Calu3 (cell line): ENCODE measurements around the gene MAP7D3. TPM values are rescaled to one million over a fixed set of nuclear protein-coding genes. Genes with fewer than 3 reads are reported as not detected.

Source experiments
- BruUV-seq: library from RNA; stranded (reverse); fragments of 400-500 nt; replicated peaks from 2 replicates; lab custom pipeline; 2021; lab: Mats Ljungman, UMichigan
- CTCF ChIA-PET: fragments of 300-600 bp; sonication (Branson Sonifier 250); formaldehyde crosslinking; loops from one replicate; lab custom pipeline; 2022; ENCODE audit warnings: antibody characterized with exemption; lab: Charles Lee
- DNase-seq: peaks from one replicate; pipeline ENCODE4 v3.0.0; 2022
- H3K27ac Mint-ChIP-seq: one replicate; pipeline ENCODE4 v1.8.0; 2022; ENCODE audit warnings: mixed read lengths; ENCODE audit not compliant: unreplicated experiment
- H3K27me3 Mint-ChIP-seq: one replicate; pipeline ENCODE4 v1.8.0; 2022; ENCODE audit warnings: mixed read lengths; ENCODE audit not compliant: unreplicated experiment
- H3K36me3 Mint-ChIP-seq: one replicate; pipeline ENCODE4 v1.8.0; 2022; ENCODE audit warnings: mild to moderate bottlenecking, moderate library complexity, mixed read lengths; ENCODE audit not compliant: insufficient read depth, unreplicated experiment
- H3K4me1 Mint-ChIP-seq: one replicate; pipeline ENCODE4 v1.8.0; 2022; ENCODE audit warnings: mild to moderate bottlenecking, low read depth, mixed read lengths; ENCODE audit not compliant: unreplicated experiment
- H3K4me3 Mint-ChIP-seq: one replicate; pipeline ENCODE4 v1.8.0; 2022; ENCODE audit warnings: mild to moderate bottlenecking, low read depth, moderate library complexity, mixed read lengths; ENCODE audit not compliant: unreplicated experiment
- H3K9me3 Mint-ChIP-seq: one replicate; pipeline ENCODE4 v1.8.0; 2022; ENCODE audit warnings: low read depth, mixed read lengths; ENCODE audit not compliant: unreplicated experiment
- intact Hi-C: fragments of 100-400 bp; cut with micrococcal nuclease; formaldehyde crosslinking; loops from one replicate; pipeline ENCODE4 v1.10.0; 2022; ENCODE audit not compliant: unreplicated experiment
- total RNA-seq: library from RNA; stranded (reverse); gene quantifications from 2 replicates; pipeline ENCODE4 v1.2.3, GENCODE V29; 2022
- TF ChIP-seq, protein P1 (sequence below): fragments of 200-600 bp; IDR thresholded peaks from one replicate; pipeline ENCODE4 v1.8.0; 2022; ENCODE audit warnings: antibody characterized with exemption; ENCODE audit not compliant: unreplicated experiment

The MAP7D3 gene
- total RNA-seq, 1 experiment from 2014 or later: 8.0 TPM

DNA sequence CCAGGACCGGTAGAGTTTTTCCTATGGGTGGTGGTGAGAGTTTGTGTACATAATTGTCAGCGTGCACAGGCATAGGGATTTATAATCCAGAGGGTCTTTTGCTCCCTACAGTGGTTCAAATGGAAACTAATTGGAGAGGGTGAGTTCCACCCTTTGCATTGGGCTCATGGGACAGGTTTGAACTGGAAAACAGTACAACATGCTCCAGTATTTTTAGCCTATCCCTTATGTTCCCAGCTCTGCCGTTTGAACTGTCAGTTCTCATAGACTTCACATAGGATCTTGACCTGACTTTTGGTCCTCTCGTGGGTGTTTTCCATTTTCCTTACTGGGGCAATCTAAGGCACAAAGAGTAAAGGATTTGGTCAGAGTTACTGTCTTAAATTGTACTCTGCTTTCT lies 72.1 kb downstream of the MAP7D3 start:
- TF ChIP-seq, protein P1, sequence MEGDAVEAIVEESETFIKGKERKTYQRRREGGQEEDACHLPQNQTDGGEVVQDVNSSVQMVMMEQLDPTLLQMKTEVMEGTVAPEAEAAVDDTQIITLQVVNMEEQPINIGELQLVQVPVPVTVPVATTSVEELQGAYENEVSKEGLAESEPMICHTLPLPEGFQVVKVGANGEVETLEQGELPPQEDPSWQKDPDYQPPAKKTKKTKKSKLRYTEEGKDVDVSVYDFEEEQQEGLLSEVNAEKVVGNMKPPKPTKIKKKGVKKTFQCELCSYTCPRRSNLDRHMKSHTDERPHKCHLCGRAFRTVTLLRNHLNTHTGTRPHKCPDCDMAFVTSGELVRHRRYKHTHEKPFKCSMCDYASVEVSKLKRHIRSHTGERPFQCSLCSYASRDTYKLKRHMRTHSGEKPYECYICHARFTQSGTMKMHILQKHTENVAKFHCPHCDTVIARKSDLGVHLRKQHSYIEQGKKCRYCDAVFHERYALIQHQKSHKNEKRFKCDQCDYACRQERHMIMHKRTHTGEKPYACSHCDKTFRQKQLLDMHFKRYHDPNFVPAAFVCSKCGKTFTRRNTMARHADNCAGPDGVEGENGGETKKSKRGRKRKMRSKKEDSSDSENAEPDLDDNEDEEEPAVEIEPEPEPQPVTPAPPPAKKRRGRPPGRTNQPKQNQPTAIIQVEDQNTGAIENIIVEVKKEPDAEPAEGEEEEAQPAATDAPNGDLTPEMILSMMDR: no peak
- no peak for DNase-seq
- no TSS peak for BruUV-seq
- Mint-ChIP-seq H3K4me3 (no peak overlapping the region), H3K9me3 (no peaks in the 10 kb centered on the region), H3K27me3 (no peaks in the 10 kb centered on the region), H3K36me3 (no peaks in the 10 kb centered on the region), H3K4me1 (no peaks in the 10 kb centered on the region), H3K27ac (no peak overlapping the region)
- CTCF ChIA-PET: no interaction called here
- intact Hi-C loops: no loop called here

DNA sequence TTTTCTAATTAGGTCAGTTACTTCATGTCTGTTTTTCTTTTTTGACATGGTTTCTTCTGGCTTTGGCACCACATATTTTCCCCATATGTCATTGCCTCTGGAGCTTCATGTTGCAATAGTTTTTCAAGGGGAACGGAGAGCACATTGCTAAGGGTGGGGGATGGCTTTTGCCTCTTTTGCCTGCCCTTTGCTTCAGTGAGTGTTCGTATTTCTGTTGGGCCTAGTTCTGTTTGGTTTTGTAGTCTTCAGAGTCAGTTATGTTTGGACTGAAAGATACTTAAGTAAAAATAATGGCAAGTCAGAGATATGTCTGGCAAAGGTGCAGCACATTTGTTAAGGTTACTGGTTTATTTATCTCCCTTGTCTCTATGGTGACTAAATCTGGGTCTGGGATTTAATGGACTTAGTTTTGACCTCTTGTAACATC lies 74.8 kb downstream of the MAP7D3 start:
- TF ChIP-seq, protein P1: no peak
- CTCF ChIA-PET: no interaction called here
- Mint-ChIP-seq H3K9me3 (no peaks in the 10 kb centered on the region), H3K4me3 (no peak overlapping the region), H3K27me3 (no peaks in the 10 kb centered on the region), H3K4me1 (no peaks in the 10 kb centered on the region), H3K27ac (no peak overlapping the region), H3K36me3 (no peaks in the 10 kb centered on the region)
- intact Hi-C loops: no loop called here
- no TSS peak for BruUV-seq
- DNase-seq: no peak

DNA sequence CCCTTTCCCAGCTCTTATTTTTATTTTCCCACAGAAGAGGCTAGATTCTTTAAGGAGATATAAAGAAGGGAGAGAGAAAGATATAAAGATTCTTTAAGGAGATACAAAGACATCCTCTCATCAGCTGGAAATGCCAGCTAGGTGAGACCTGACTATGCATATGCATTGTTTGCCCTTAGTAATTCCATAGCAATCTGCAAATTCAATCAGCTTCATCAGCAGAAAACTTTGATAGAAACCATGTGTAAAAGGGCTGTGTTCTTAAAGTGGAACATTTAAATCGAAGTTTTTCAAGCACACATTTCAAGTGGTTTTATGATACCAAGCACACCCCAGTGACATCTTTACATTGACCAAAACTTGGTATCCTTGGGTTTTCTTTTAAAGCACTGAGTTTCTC lies 79.8 kb downstream of the MAP7D3 start:
- no peaks in the 10 kb centered on the region for H3K9me3 Mint-ChIP-seq
- CTCF ChIA-PET: no interaction called here
- no peak overlapping the region for H3K27ac Mint-ChIP-seq
- BruUV-seq: no TSS peak
- no peak for DNase-seq
- intact Hi-C loops: no loop called here
- H3K27me3 Mint-ChIP-seq: peaks cover 31% of the 10 kb centered on the region
- H3K4me1 Mint-ChIP-seq: peaks cover 5% of the 10 kb centered on the region
- H3K36me3 Mint-ChIP-seq: no peaks in the 10 kb centered on the region
- TF ChIP-seq, protein P1: no peak
- H3K4me3 Mint-ChIP-seq: no peak overlapping the region

DNA sequence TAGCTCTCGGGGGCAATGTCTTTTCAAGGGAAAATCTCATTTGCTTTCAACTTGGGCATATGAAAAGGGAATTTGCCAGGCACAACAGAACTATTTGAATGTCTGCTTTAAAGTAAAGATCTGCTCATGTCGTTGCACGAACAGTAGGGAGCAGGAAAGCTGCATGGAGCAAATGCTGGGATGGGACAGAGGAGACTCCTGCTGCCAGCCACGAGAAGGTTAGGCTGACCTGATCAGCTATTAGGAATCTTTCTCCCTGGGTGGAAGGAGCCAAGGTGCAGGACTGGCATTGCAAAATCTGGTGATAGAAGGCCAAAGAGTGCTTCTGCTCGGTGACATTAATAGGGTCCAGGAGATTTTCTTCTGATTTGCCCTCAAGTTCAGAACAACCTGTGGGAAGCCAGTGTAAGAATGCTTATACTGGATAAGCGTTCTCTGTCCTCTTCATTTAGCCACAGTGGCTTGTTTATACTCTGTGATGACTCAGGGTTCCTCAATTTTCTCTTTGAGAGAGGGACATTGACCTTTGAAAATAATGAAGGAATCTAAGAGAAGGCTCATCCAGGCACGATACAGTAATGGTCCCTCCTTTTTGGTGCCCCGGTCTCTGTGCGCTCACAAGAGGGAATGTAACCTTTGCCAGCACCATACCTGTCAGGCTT lies 80.9 kb downstream of the MAP7D3 start:
- DNase-seq: no peak
- Mint-ChIP-seq H3K4me1 (peaks cover 9% of the 10 kb centered on the region), H3K4me3 (no peak overlapping the region), H3K36me3 (no peaks in the 10 kb centered on the region), H3K27ac (no peak overlapping the region), H3K27me3 (peaks cover 42% of the 10 kb centered on the region), H3K9me3 (no peaks in the 10 kb centered on the region)
- TF ChIP-seq, protein P1: no peak
- CTCF ChIA-PET: interaction anchor here (0.9 kb wide), 1 partner anchor 39 kb away, joined by 3 read pairs; no protein-coding TSS in a partner anchor
- BruUV-seq: no TSS peak
- intact Hi-C loops: no loop called here
